GM12878 (cell line): ENCODE results near the gene C6orf120. TPM values are rescaled to one million over a fixed set of nuclear protein-coding genes. Genes with fewer than 3 reads are reported as not detected.

Source experiments
- ATF7 ChIP-seq: fragments of 450-650 bp; IDR thresholded peaks from 2 replicates; pipeline ENCODE4 v1.6.1; 2016; ENCODE audit warnings: low read depth, mild to moderate bottlenecking
- BCL3 ChIP-seq: IDR thresholded peaks from 2 replicates; pipeline ENCODE4 v1.6.1; 2011; ENCODE audit warnings: borderline replicate concordance, low read depth, mild to moderate bottlenecking, moderate library complexity, low read length; ENCODE audit not compliant: insufficient read depth, poor library complexity, severe bottlenecking
- HCFC1 ChIP-seq: fragments of 150-350 bp; IDR thresholded peaks from 2 replicates; pipeline ENCODE4 v1.6.1; 2014; ENCODE audit warnings: low read length
- IRF5 ChIP-seq: fragments of 450-650 bp; IDR thresholded peaks from 2 replicates; pipeline ENCODE4 v1.6.1; 2017; ENCODE audit warnings: borderline replicate concordance
- JUND ChIP-seq: IDR thresholded peaks from 2 replicates; pipeline ENCODE4 v1.6.1; 2012; ENCODE audit warnings: low read depth, mild to moderate bottlenecking, low read length, improper control_type of control experiment, moderate library complexity
- MTA2 ChIP-seq: fragments of 450-650 bp; IDR thresholded peaks from 2 replicates; pipeline ENCODE4 v1.6.1; 2016; ENCODE audit warnings: low read depth, mild to moderate bottlenecking, moderate library complexity
- MTA3 ChIP-seq: IDR thresholded peaks from 2 replicates; pipeline ENCODE4 v1.6.1; 2012; ENCODE audit warnings: low read length, inconsistent platforms, borderline replicate concordance
- MXI1 ChIP-seq: fragments of 150-350 bp; IDR thresholded peaks from 2 replicates; pipeline ENCODE4 v1.6.1; 2011; ENCODE audit warnings: low read depth, mild to moderate bottlenecking, inconsistent platforms, low read length, improper control_type of control experiment
- NBN ChIP-seq: fragments of 450-650 bp; IDR thresholded peaks from 2 replicates; pipeline ENCODE4 v1.6.1; 2016
- NFXL1 ChIP-seq: fragments of 450-650 bp; IDR thresholded peaks from 2 replicates; pipeline ENCODE4 v1.6.1; 2017; ENCODE audit warnings: antibody characterized with exemption, mild to moderate bottlenecking, borderline replicate concordance
- NR2C2 ChIP-seq: IDR thresholded peaks from 2 replicates; pipeline ENCODE4 v1.6.1; 2011; ENCODE audit warnings: borderline replicate concordance, low read depth; ENCODE audit not compliant: control insufficient read depth, insufficient read length
- POU2F2 ChIP-seq: IDR thresholded peaks from 3 replicates; pipeline ENCODE4 v1.6.1; 2011; ENCODE audit warnings: low read depth, mild to moderate bottlenecking, low read length, borderline replicate concordance
- RFX5 ChIP-seq: IDR thresholded peaks from 2 replicates; pipeline ENCODE4 v1.6.1; 2011; ENCODE audit warnings: low read depth, low read length, improper control_type of control experiment
- SMC3 ChIP-seq: IDR thresholded peaks from 2 replicates; pipeline ENCODE4 v1.6.1; 2011; ENCODE audit warnings: low read length, improper control_type of control experiment, borderline replicate concordance
- TAF1 ChIP-seq: IDR thresholded peaks from 2 replicates; pipeline ENCODE4 v1.6.1; 2011; ENCODE audit warnings: mild to moderate bottlenecking, low read depth, low read length, borderline replicate concordance
- polyA plus RNA-seq, 11 experiments: library from polyadenylated mRNA; depleted of rRNA in 4 of 11; unstranded in 6 of 11; stranded (reverse) in 5 of 11; fragments of >200 nt; fragmentation: Nextera tagmentation in 4 of 11; fragmentation: Illumina TruSeq in 1 of 11; extraction: Ambion mirVana in 4 of 11; extraction: Trizol in 1 of 11; gene quantifications; 1 replicate in 1 of 11; 2 replicates in 10 of 11; pipeline versions ENCODE4 v1.2.1 to v1.2.3, GENCODE V29; 2011 to 2016; ENCODE audit warnings: inconsistent platforms in 2 of 11, missing spikeins in 2 of 11, low read depth in 1 of 11
- total RNA-seq, 4 experiments: library from RNA; depleted of rRNA in 3 of 4; stranded (reverse); fragments of >200 nt in 3 of 4; fragmentation: Illumina TruSeq in 1 of 4; extraction: Trizol in 1 of 4; gene quantifications; 2 replicates each; pipeline versions ENCODE4 v1.2.1 to v1.2.3, GENCODE V29; 2013 to 2021
- TF ChIP-seq, protein P1 (sequence below): fragments of 450-650 bp; formaldehyde crosslinking; IDR thresholded peaks from 2 replicates; pipeline ENCODE4 v1.4.0; 2020; ENCODE audit warnings: mild to moderate bottlenecking, moderate library complexity
- TF ChIP-seq, protein P2 (sequence below): fragments of 450-650 bp; conservative IDR thresholded peaks from 2 replicates; pipeline ENCODE4 v1.6.1; 2017; ENCODE audit warnings: mild to moderate bottlenecking, moderate library complexity
- TF ChIP-seq, protein P3 (sequence below): IDR thresholded peaks from 2 replicates; pipeline ENCODE4 v1.6.1; 2011; ENCODE audit warnings: mild to moderate bottlenecking, low read depth, low read length, moderate library complexity; ENCODE audit not compliant: insufficient replicate concordance

Gene C6orf120
- total and polyA plus RNA-seq, 10 of the 15 experiments (the other 5 are each of a cell fraction or from before 2014, with no cell fraction given), result 3.6 to 23.9 (median 18.2) TPM

DNA sequence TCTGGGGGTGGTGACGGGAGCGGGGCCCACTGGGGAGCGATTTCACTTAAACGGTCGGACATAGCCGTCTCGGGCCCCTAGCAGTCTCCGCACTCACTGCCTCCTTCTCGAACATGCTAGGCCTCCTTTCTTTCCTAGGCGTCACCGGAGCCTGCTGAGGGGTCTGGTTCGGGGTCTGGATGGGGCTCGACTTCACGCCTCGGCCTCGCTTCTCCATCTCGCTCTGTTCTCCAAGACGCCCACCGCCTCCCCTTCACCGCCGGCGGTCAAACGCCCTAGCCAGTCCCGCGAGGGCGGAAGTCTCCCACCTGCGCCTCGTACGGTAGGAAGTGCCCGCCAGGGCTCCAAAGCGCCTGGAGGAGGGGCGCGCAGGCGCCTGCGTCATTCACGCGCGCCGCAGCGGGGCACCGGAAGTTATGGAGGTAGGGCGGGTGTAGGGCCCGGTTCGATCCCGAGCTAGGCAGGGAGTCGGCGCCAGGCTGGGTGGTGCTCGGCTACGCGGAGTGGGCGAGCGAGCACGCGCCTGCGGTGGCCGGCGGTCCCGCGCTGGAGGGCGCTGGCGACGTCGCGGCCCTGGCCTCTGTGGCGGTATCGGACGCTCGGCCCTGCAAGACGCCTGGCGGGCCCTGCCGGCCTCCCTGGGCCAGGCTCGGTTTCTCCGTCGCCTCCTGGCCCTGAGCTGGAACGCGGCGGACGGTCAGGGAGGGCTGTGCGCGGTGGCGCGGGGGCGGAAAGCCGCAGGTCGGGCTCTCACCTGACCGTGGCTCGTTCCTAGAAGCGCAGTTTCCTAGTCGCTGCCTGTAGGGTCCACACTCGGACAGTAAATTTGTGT, 49.5 kb downstream of the C6orf120 start, which contains the start of the genes DYNLT2 and ERMARD (continued):
- TF ChIP-seq, protein P1, sequence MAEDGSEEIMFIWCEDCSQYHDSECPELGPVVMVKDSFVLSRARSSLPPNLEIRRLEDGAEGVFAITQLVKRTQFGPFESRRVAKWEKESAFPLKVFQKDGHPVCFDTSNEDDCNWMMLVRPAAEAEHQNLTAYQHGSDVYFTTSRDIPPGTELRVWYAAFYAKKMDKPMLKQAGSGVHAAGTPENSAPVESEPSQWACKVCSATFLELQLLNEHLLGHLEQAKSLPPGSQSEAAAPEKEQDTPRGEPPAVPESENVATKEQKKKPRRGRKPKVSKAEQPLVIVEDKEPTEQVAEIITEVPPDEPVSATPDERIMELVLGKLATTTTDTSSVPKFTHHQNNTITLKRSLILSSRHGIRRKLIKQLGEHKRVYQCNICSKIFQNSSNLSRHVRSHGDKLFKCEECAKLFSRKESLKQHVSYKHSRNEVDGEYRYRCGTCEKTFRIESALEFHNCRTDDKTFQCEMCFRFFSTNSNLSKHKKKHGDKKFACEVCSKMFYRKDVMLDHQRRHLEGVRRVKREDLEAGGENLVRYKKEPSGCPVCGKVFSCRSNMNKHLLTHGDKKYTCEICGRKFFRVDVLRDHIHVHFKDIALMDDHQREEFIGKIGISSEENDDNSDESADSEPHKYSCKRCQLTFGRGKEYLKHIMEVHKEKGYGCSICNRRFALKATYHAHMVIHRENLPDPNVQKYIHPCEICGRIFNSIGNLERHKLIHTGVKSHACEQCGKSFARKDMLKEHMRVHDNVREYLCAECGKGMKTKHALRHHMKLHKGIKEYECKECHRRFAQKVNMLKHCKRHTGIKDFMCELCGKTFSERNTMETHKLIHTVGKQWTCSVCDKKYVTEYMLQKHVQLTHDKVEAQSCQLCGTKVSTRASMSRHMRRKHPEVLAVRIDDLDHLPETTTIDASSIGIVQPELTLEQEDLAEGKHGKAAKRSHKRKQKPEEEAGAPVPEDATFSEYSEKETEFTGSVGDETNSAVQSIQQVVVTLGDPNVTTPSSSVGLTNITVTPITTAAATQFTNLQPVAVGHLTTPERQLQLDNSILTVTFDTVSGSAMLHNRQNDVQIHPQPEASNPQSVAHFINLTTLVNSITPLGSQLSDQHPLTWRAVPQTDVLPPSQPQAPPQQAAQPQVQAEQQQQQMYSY (CRISPR knock-in tag), result no peak
- TF ChIP-seq MTA3, result no peak
- TF ChIP-seq NBN, result peak; percentile 76; the same call in 1 of the 2 replicates
- TF ChIP-seq, protein P2, sequence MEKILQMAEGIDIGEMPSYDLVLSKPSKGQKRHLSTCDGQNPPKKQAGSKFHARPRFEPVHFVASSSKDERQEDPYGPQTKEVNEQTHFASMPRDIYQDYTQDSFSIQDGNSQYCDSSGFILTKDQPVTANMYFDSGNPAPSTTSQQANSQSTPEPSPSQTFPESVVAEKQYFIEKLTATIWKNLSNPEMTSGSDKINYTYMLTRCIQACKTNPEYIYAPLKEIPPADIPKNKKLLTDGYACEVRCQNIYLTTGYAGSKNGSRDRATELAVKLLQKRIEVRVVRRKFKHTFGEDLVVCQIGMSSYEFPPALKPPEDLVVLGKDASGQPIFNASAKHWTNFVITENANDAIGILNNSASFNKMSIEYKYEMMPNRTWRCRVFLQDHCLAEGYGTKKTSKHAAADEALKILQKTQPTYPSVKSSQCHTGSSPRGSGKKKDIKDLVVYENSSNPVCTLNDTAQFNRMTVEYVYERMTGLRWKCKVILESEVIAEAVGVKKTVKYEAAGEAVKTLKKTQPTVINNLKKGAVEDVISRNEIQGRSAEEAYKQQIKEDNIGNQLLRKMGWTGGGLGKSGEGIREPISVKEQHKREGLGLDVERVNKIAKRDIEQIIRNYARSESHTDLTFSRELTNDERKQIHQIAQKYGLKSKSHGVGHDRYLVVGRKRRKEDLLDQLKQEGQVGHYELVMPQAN, result peak; percentile 72
- TF ChIP-seq BCL3, result peak; percentile 48
- no peak for TF ChIP-seq MTA2
- TF ChIP-seq, protein P3, sequence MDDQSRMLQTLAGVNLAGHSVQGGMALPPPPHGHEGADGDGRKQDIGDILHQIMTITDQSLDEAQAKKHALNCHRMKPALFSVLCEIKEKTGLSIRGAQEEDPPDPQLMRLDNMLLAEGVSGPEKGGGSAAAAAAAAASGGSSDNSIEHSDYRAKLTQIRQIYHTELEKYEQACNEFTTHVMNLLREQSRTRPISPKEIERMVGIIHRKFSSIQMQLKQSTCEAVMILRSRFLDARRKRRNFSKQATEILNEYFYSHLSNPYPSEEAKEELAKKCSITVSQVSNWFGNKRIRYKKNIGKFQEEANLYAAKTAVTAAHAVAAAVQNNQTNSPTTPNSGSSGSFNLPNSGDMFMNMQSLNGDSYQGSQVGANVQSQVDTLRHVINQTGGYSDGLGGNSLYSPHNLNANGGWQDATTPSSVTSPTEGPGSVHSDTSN, result no peak
- peak; percentile 75 for TF ChIP-seq MXI1
- TF ChIP-seq JUND, result no peak
- no peak for TF ChIP-seq NR2C2
- peak; percentile 79; the same call in 2 of the 3 replicates for TF ChIP-seq POU2F2
- TF ChIP-seq HCFC1, result peak; percentile 84
- TF ChIP-seq IRF5, result no peak
- peak; percentile 91 for TF ChIP-seq TAF1
- TF ChIP-seq ATF7, result no peak
- no peak for TF ChIP-seq RFX5
- TF ChIP-seq NFXL1, result no peak
- TF ChIP-seq SMC3, result no peak
